Stimulated activated CD8-positive, alpha-beta memory T cell treated with anti-CD3 and anti-CD28 coated beads, Interleukin-15, amount 100 ng/mL, for 48 hours (primary cell): ENCODE results near the gene MMP13.
"Not testable (repeated sequence)": the region's sequence is repeated elsewhere in the genome, so short reads cannot be mapped to it uniquely, and the experiment has no call there.

Source experiments
- DNase-seq, 2 donors: peaks; one replicate each; pipeline ENCODE4 v3.0.0-alpha.2; 2020; ENCODE audit warnings: low read depth in 2 of 2

The MMP13 gene

DNA sequence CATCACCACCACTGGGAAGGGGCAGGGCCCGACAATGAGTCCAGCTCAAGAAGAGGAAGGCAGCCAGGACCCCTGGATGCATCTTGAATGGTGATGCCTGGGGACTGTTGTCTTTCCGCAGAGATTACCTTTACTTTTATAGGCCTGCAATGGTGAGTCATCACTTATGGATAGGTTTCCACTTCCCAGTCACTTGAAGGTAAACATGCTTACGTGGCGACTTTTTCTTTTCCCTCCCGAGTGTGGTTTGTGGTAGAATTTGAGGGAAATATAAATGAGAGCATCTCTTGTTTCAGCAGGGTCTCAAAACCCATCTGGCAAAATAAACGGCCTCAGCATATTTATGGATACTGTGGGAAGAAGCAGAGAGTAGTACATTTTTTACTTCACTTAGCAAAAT lies at the start of gene MMP13:
Gene MMP13, minus strand, starts transcription at position 109 of the 400 bp plus-strand sequence. Its CDS starts 27 bp downstream, at position 82.
- DNase-seq, result no peak

DNA sequence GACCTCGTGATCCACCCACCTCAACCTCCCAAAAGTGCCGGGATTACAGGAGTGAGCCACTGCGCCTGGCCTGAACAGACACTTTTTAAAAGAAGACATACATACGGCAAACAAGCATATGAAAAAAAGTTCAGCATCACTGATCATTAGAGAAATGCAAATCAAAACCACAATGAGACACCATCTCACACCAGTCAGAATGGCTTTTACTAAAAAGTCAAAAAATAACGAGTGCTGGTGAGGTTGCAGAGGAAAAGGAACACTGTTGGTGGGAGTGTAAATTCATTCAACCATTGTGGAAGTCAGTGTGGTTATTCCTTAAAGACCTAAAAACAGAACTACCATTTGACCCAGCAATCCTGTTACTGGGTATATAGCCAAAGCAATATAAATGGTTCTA lies 48.7 kb upstream of the MMP13 start:
- DNase-seq, result not testable (repeated sequence)

DNA sequence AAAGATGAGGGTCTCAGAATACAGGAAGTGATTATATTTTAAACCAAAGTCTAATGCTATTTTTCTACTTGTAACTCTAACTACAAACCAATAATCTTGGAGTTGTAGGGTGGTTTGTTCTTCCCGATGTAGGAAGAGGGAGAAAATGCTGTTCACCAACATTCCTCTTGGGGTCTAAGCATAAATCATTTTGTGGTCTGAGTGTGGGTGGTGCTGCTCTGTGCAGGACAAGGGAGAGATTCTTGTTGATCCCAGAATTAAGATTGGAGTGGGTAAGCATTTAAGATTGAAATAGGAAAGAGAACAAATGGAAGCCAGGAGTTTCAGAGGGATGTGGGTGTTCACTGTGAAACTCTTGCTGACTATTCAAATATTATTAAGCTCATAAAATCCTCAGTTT lies 38.6 kb upstream of the MMP13 start:
- DNase-seq, result no peak

DNA sequence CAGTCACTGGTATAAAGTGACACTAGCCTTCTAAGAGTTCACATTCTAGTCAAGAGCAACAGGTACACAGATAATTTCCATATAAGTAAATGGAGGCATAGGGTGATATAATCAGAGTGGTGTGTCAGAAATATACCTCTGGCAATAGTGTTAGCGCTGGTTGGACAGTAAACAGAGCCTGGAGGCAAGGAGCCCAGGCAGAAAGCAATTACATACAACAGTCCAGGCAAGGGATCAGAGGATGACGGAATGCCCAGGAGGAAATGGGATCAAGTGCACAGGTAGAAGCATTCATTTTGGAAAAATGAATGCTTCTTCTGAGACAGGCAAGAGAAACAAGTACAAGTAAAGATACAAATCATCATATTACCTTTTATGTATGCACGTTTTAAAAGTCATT lies 36.2 kb upstream of the MMP13 start:
- DNase-seq, result no peak

GRCh38 chr11:102990145-102990544 lies 34.6 kb upstream of the MMP13 start:
- DNase-seq, result no peak

GRCh38 chr11:102989379-102990047 lies 34.0 kb upstream of the MMP13 start:
- DNase-seq, result no peak

GRCh38 chr11:102986815-102987214 lies 31.3 kb upstream of the MMP13 start:
- no peak for DNase-seq

DNA sequence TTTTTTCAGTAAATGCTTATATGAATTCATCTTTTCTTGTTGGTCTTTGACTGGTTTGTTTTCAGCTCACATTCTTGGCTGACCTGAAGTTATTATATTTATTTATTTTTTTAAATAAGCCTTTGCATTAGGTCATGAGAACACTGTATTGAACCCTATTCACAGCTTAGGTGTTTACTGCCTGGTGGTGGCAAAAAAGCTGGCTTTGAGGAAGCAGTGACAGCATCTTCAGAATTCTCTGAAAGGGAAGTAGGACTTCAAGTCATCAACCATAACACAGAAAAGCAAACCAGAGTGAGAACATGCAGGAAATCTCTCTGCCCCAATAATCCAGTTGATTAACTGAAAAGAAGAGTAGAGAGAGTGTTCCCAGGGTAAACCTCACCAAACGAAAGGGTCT lies 30.3 kb upstream of the MMP13 start:
- no peak for DNase-seq

DNA sequence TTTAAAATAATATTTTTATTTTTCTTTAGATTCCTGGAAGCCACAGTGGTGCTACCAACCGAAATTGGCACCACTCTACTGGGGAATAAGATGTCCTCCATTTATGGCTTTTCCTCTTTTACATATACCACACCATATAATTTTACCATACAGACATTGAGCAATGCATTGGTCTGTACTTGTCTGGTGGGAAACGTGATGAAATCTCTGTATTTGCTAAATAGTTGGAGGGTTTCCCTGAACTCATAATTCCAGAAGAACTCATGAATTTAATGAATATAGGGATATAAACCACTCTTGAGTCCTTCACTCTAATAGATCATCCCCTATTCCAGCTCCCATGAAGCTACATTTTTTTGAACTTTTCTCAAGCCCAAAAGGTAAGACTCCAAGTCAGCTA lies 28.0 kb upstream of the MMP13 start:
- no peak for DNase-seq

DNA sequence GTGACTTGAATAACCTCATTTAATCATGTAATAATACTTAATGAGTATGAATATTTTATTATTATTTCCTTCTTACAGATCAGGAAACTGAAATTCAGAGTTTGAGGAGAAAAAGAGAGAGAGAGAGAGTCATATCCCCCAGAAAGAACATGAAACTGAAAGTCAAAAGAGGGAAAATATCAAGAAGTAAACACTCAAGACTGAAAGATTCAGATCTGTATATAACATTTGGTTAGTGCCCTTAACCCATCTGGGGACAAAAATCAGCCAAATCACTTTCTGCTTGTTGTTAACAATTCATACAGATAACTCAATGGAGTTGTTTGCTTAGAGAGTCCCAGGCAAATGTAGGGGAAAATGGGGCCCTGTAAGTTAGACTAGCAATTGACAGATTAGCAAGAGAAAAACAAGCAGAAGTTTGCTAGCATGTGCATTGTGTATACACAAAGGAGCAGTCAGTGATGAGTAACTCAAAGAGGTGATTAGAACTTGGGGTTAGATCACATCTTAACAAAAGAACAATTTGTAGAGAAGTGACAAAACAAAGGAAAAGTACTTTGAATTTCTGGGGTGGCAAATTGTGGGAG lies 25.9 kb upstream of the MMP13 start:
- DNase-seq, result no peak

DNA sequence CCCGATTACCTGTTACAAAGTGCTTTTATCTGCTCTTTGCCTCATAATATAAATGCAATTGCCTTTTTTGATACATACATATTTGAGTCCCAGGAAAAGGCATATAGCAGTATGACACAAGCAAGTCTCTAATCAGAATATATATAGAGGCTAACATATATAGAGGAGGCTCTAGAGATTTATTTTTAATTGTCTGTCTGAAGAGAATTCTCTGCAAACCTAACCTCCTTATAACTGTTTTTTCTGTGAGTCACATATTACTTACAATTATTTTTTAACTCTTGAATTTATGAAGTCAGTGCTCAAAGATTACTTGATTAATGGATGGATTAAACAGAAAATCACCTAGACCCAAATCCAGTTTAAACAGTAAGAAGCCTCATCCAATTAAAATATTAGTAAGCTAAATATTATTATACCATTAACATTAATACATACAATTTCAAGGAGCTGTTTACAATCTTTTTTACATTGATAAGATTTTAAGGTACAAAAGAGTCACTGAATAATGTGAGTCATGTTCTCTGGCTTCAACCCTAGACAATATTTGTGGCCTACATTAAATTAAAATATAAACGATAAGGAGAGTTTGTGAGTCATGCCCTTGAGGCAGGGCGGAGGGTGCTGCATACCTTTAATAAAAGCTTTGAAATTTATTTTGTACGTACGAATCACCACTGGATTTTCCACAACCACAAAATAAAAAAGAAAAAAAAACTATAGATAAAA lies 19.2 kb upstream of the MMP13 start:
- no peak for DNase-seq

DNA sequence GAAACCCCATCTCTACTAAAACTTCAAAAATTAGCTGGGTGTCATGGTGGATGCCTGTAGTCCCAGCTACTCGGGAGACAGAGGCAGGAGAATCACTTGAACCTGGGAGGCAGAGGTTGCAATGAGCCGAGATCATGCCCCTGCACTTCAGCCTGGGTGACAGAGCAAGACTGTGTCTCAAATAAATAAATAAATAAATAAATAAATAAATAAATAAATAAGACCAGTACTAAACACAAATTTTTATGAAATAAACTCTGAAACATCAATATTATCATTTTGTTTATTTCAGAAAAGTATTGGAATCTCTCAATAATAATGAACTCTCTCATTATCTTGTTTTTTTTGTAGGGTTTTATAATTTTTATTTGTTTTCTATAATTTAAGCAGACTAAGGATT lies 18.2 kb upstream of the MMP13 start:
- not testable (repeated sequence) for DNase-seq

DNA sequence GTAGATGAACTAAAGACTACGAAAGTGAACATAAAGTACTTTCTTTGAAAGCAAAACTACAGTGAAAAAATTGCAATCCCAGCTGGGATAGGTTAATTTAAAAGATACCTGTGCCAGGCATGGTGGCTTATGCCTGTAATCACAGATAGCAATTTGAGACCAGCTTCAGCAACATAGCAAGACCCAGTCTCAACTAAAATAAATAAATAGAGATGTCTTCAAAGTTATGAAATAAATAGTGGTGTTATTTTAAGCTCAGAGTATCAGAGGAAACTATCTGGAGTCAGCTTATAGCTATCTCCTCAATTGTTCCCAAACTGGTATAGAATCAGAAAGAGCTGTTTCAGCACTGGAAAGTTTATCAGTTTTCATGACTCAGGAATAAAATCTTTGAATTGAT lies 17.3 kb upstream of the MMP13 start:
- no peak for DNase-seq

GRCh38 chr11:102971766-102972165 lies 16.2 kb upstream of the MMP13 start:
- no peak for DNase-seq

GRCh38 chr11:102967497-102967896 lies 12.0 kb upstream of the MMP13 start:
- no peak for DNase-seq

DNA sequence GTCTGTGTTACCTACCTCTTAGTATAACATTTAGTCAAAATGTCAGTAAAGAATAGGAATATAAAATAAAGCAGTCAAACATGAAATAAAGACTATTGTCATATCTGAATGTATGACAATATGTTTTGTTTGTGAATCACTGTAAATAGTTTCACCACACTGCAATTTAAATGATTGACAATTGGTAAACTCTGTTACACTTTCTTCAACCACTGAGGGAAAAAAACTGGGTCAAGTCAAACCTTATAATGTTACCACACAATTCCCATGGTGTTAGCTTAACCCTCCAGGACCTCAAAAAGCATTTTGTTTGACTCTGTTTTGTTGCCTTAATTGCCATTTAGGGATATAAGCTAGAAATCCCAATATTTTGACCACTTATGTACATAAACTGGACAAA lies 10.5 kb upstream of the MMP13 start:
- DNase-seq, result no peak

GRCh38 chr11:102964867-102965266 lies 9.3 kb upstream of the MMP13 start:
- no peak for DNase-seq

- no peak for DNase-seq
Observed at GRCh38 chr11:102957953-102958352, 2.4 kb upstream of the MMP13 start.

DNA sequence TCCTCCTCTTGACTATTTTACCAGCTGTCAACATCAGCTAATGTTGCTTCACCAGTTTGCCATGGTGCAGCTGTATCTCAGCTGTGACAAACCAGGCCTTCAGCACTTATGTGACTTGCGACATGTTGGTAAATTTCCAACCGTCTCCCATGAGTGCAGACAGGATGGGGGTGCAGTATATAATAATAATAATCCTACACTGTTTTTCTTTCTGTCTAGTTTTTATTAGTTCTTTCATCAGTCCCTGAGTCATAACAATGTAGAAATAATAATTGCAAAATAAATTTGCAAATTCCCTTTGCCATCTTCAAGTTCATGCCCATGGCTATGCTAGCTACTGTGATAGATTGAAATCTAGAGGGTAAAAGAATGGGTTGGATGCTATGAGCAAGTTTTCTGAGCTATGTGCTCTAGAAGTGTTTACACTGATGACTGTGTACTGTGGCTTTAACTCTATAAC lies 4.9 kb downstream of the MMP13 start:
- DNase-seq, result no peak

- no peak for DNase-seq
Observed at GRCh38 chr11:102946237-102946636, 9.3 kb downstream of the MMP13 start.

DNA sequence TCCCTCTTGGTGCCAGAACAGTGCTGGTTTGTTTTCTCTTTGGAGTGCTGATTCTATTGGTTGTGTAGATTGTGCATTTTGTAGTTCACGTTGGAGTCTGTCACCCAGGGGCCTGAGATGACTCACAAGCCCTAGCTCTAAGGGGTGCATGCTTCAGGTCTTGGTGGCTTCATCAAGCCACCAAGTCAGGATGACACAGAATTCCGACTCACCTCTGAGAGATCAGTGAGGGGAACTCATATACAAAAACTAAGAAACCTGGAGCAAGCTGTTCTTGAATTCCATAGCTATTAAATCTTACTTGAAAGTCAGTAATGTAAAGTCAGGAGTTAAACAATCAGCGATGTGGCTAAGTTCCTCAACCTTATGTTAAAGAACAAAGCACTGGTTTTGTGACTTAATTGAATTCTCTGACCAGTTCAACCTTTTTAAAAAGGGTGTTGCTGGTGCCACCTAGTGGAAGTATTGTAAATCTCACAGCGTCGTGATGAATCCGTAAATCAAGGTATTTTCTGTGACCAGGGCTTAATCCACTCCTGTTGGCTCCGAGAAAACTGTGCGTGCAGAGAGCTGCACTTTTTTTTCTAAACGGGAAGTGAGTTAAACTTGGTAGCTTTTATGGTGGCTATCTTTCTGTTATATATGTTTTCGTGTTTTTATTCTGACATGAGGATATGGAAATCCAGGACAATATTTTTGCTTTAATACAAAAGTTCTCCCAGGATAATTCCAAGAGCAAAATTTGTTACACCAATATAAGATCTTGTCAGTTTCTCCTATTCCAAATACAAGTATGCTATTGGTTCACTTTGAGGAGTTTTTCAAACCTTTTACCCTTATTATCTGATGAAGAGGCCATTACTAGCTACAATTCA lies 14.6 kb downstream of the MMP13 start:
- DNase-seq, result peak in 1 of 2 donors; percentile 10

- DNase-seq, result no peak
Observed at GRCh38 chr11:102936864-102937509, 18.5 kb downstream of the MMP13 start.
